SK-N-DZ (cell line): Measurements from ENCODE around the gene ANKS6.
"Not testable (repeated sequence)": the region's sequence is repeated elsewhere in the genome, so short reads cannot be mapped to it uniquely, and the experiment has no call there.

Experiments used
- DNase-seq: peaks from one replicate; pipeline ENCODE4 v3.0.0-alpha.2; 2015; ENCODE audit warnings: low spot score

The ANKS6 gene

GRCh38 chr9:98702835-98703380 is 93.4 kb downstream of the ANKS6 start:
- DNase-seq: no peak

DNA sequence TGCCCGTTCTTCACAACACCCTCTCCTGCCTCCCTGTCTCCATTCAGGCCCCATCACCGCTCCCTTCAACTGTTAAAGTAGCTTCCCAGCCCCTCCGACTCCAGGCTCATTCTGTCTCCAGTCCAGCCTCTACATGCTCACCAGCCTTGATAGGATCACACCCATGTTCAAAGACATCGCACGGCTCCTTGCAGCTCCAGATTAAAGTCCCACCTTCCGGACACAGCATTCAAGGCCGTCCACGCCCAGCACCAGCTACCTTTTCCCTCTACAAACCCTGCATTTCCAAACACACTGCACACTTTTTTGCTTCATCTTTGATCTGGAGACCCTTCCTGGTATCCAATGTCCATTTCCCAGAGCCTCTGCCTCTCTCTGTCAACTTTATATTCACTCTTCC is 94.0 kb downstream of the ANKS6 start:
- DNase-seq: no peak

DNA sequence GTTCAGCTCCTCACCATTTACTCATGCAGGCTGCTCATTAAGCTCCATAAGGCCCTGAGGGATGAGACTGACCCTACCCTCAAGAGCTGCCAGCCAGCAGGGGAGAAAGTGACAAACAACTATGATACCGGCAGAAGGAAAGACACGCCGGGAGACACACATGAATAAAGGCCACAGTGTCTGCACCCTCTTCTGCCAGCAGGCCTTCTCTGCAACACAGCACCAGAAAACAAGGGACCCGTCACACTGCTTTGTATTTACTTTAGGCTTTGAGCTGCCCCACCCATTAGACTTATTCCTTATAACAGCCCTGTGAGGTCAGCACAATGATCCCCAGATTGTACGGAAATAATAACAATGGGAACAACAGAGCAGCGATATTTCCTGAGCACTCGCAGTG is 94.8 kb downstream of the ANKS6 start:
- DNase-seq: no peak

DNA sequence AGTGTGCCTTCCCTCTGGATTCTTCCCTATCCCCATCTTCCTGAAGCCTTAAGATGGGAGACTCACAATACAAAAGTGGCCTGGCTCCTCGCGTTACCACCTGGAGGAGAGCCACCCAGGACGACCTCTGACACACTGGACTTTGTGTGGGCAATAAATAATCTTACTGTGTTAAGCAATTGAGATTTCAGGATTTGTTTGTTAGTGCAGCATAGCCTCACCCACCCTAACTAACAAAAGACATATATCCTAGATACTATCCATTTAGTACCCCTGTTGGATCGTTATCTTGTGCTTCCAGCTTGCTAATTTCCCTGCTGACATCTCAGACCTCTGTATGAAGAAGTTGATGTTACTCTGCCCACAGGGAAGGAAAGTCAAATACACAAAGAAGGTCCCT is 95.6 kb downstream of the ANKS6 start:
- no peak for DNase-seq

GRCh38 chr9:98698856-98699255 is 97.5 kb downstream of the ANKS6 start:
- DNase-seq: no peak

- peak; percentile 63 for DNase-seq
Measured at GRCh38 chr9:98694943-98695342, 101.4 kb downstream of the ANKS6 start.

DNA sequence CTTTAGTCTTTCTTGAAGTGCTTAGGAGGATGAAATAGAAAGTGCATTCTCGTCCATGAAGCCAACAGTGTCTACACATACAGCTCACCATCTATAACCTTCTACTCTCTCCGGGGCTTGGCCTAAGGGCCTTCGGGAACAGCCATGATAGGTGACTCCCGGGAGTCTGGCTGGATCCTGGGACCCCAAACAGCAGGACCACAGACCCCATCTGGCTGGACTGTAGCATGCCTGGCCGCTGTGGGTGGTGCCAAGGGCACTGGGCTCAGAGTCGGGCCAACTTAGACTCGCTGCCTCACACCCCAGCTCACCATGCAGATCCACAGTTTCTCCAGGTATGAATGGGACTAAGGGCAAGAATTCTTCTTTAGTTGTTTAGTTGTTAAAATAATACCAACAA is 104.0 kb downstream of the ANKS6 start:
- no peak for DNase-seq

- no peak for DNase-seq
Measured at GRCh38 chr9:98691890-98692289, 104.5 kb downstream of the ANKS6 start.

DNA sequence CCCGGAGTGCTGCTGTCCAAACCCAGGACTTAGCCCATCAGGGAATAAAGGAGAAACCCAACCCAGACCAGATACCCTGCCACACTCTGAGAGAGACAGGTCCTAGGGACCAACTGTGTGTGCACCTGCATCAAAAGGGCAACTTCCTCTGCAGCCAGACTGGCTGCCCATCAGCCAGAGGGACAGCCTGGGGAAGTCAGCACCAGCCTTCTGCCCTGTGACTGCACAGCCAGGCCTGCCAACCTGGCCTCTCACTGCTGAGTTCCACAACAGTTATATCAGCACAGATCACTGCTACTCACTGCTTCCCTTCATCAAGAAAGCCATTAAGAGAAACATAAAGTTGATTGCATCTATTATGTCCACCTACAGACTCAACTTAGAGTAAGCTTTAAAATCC is 105.7 kb downstream of the ANKS6 start:
- no peak for DNase-seq

DNA sequence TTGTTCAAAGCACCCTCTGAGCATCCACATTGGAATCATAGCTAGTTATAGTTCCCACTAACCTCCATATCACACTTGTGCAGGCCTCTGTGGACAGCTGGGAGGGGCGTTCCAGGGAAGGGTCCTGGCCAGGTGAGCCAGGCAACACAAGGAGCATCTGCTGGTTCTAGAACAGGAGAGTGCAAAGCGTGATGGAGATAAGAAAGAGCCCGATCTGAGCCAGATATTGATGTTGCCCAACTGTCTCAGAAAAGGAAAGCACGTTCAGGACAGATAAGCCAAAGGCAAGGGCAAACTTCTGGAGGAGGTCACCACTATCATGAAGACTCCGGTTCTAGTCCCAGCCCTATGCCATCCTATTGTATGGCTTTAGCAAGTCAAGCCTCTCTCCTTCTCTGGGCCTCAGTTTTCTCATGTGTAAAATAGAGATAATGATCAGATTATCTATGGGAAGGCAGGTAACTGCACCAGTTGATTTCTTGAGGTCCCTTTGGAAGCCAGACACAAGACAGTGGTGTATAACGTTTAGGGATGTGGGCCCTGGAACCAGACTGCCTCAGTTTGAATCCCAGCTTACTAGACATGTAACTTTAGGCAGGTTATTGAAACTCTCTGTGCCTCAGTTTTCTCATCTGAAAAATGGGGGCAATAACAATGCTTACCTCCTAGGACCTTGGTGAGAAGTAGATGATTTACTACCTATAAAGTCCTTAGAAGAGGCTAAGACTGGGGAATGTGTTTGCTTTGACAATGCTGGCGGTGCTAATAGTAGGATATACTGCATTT is 107.5 kb downstream of the ANKS6 start:
- no peak for DNase-seq

GRCh38 chr9:98687911-98688310 is 108.4 kb downstream of the ANKS6 start:
- DNase-seq: no peak

GRCh38 chr9:98686961-98687855 is 109.1 kb downstream of the ANKS6 start:
- no peak for DNase-seq

- DNase-seq: not testable (repeated sequence)
Measured at GRCh38 chr9:98684816-98685215, 111.5 kb downstream of the ANKS6 start.
